Ramos (cell line): ENCODE results near the gene COX7B.
"Not testable (repeated sequence)": the region's sequence is repeated elsewhere in the genome, so short reads cannot be mapped to it uniquely, and the experiment has no call there.

ENCODE experiments used
- in situ Hi-C: fragments of 300-500 bp; cut with MboI; formaldehyde crosslinking; loops from one replicate; pipeline ENCODE4 v1.14.3; 2022; ENCODE audit warnings: low sequenced_read_pairs; ENCODE audit not compliant: unreplicated experiment

Gene COX7B

DNA sequence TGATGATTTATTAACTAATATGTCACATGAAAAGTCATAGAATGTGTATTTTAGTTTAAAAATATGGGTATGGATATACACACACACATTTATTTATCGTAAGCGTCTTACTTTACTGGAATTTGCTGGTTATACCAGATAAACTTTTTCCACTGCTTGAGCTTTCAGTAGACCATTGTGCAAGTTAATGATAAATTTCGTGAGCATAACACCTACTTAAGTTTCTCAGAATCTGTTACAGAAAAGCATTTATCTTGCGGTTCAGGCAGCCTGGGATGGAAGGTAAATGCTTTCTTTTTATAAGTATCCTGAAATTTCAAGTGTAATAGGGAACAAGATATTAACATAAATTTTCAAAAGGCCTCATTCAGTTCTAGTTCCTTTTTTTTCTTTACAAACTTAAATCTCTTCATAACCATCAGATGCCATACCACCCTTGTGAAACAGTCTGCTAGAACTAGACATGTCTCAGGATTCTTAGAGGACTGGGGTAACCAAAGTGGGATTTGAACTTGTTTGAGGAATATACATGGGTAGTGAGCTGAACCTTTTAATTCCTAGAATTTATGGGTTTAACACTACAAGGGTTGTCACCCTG lies 38.9 kb downstream of the COX7B start:
- in situ Hi-C loops: no loop called here

DNA sequence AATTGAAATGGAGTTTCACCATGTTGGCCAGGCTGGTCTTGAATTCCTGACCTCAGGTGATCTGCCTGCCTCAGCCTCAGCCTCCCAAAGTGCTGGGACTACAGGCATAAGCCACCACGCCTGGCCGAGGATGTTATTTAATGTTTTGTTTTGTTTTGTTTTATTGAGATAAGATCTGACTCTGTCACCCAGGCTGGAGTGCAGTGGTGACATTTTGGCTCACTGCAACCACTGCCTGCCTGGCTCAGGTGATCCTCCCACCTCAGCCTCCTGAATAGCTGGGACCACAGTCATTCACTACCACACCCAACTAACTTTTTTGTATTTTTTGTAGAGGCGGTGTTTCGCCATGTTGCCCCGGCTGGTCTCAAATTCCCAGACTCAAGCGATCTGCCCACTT lies 45.8 kb downstream of the COX7B start:
- in situ Hi-C loops: not testable (repeated sequence)

DNA sequence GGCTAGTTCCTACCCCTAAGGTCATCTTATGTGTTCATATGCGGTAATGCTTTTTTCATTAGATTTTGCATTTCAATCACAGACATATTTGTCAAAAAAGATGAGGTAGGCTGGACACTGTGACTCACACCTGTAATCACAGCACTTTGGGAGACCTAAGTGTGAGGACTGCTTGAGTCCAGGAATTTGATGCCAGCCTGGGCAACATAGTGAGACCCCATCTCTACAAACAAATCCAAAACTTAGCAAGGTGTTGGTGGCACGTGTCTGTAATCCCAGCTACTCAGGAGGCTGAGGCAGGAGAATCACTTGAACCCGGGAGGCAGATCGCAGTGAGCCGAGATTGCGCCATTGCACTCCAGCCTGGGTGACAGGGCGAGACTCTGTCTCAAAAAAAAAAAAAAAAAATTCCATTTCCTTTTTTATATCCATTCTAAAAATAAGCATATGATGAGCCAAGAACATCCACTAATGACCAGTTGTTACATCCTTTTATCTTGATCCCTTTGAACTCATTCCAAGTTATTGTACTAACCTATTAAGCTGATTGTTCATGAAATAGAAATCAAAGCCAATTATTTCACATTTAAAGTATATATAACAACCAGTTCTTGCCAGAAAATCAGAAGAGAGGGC lies 46.8 kb downstream of the COX7B start:
- in situ Hi-C loops: no loop called here

DNA sequence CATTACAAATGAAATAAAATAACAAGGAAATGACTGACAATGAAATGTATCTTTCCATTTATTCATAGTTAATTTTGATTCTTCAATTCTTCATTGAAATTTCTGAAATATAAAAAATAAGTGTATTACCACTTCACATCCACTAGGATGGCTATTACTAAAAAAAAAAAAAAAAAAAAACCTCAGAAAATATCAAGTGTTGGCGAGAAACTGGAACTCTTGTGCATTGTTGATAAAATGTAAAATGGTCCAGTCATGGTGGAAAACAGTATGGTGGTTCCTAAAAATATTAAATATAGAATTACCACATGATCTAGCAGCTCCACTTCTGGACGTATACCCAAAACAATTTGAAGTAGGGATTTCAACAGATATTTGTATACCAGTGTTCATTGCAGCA lies 47.3 kb downstream of the COX7B start:
- in situ Hi-C loops: no loop called here

DNA sequence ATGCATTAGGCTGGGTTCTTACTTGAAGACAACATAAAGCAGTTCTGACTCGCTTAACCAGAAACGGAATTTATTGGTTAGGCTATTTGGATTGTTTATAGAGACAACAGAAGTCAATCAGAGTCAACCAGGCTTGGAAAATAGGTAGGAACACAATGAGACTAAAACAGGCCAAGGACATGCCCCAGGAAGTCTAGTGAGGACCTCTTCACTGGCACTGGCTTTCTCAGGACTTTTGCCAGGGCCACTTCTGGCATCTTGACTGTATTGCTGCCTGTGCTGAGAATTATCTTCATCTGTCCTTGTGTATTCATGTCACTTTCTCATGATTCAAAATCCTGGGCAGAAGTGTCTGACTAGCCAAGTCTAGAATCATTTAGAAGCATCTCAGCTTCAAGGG lies 50.6 kb downstream of the COX7B start:
- in situ Hi-C loops: no loop called here

DNA sequence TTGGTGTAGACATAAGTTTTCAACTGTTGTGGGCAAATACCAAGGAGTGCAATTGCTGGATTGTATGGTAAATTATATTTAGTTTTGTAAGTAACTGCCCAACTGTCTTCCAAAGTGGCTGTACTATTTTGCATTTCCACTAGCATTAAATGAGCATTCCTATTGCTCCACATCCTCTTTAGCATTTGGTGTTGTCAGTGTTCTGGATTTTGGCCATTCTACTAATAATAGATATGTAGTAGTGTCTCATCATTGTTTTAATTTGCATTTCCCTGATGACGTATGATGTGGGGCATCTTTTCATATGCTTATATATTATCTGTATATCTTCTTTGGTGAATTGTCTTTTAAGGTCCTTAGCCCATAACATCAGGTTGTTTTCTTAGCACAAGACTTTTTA lies 52.9 kb downstream of the COX7B start:
- in situ Hi-C loops: no loop called here

DNA sequence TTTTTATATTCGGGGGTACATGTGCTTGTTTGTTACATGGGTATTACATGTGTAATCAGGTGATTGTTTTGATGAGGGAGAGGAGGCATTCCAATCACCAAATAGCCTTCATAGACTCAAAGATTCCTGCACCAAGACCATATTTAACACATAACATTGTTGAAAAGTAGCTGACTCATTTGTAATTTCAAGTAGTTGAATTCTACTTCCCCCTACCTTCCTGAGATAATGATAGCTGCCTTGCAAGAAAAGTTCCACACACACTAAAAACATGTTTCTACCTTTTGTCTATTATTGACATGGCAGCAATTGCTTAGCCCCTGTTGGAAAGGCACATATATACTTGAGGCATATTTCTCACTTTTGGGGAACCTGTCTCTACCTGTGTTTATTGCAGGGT lies 54.0 kb downstream of the COX7B start:
- in situ Hi-C loops: no loop called here

DNA sequence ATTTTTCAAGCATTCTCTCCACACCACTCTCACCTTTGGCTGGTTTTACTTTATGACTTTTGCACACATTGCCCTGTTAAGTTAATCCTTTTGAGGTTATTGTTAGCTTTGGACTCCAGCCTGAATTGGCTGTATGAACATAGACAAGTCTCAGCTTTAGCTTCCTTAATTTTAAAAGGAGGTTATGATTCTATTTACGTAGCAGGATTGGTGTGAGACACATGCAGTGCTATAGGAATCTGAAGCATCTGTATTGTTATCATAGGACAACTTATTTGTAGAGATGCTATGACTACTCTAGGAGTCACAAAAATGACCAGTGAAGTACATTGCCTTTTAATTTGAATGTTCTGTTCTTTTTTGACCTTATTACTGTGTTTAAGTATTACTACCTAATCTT lies 54.4 kb downstream of the COX7B start:
- in situ Hi-C loops: no loop called here
